Mesothelial cell of epicardium (in vitro differentiated cells): ENCODE measurements around the gene DACH1. TPM values are rescaled to one million over a fixed set of nuclear protein-coding genes. Genes with fewer than 3 reads are reported as not detected.

ENCODE experiments used
- DNase-seq, 2 experiments: peaks; one replicate each; pipeline ENCODE4 v3.0.0; 2021; ENCODE audit warnings: low spot score in 2 of 2; ENCODE audit not compliant: unreplicated experiment in 2 of 2
- H3K27ac Mint-ChIP-seq: 2 replicates; pipeline ENCODE4 v1.8.0; 2021; ENCODE audit warnings: mixed read lengths
- H3K27me3 Mint-ChIP-seq: 2 replicates; pipeline ENCODE4 v1.8.0; 2021; ENCODE audit warnings: low read depth, mixed read lengths
- H3K36me3 Mint-ChIP-seq: 2 replicates; pipeline ENCODE4 v1.8.0; 2021; ENCODE audit warnings: mixed read lengths
- H3K4me1 Mint-ChIP-seq: 2 replicates; pipeline ENCODE4 v1.8.0; 2021; ENCODE audit warnings: mixed read lengths
- H3K4me3 Mint-ChIP-seq: 2 replicates; pipeline ENCODE4 v1.8.0; 2021; ENCODE audit warnings: mild to moderate bottlenecking, moderate library complexity, mixed read lengths
- H3K9me3 Mint-ChIP-seq: 2 replicates; pipeline ENCODE4 v1.8.0; 2021; ENCODE audit warnings: mixed read lengths
- CTCF ChIP-seq: fragments of 200-600 bp; sonication (generic); IDR thresholded peaks from one replicate; pipeline ENCODE4 v1.5.0; 2021; ENCODE audit warnings: antibody characterized with exemption; ENCODE audit not compliant: unreplicated experiment
- total RNA-seq: library from RNA; stranded (reverse); gene quantifications from 3 replicates; pipeline ENCODE4 v1.2.1, GENCODE V29; 2021

DACH1 gene
- total RNA-seq, 1 donor from 2014 or later: 69.0 TPM

DNA sequence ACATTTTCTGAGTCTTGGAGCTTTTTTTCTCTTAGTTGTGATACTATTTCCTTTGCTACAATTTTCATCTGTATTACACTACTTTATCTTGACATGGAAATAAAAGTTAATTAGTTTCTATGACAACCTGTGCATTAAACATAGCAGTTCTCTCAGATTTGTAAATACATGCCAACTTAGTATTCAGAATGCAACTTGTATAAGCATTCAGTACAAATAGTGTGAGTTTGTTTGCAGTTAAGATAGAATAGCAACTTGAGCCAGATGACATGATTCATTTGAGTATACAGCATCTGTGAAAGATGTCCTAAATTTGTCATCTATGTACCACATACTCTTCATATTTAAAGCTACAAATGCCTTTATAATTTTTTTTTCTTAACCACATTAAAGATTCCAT lies 98.1 kb downstream of the DACH1 start:
- H3K4me1 Mint-ChIP-seq: peaks cover 75% of the 10 kb centered on the region
- H3K9me3 Mint-ChIP-seq: peaks cover 10% of the 10 kb centered on the region
- DNase-seq: no peak
- H3K4me3 Mint-ChIP-seq: no peak overlapping the region
- H3K36me3 Mint-ChIP-seq: peaks cover 9% of the 10 kb centered on the region
- TF ChIP-seq CTCF: no peak
- no peaks in the 10 kb centered on the region for H3K27me3 Mint-ChIP-seq
- H3K27ac Mint-ChIP-seq: peak overlapping the region; percentile 43

- Mint-ChIP-seq H3K36me3 (peaks cover 4% of the 10 kb centered on the region), H3K4me3 (no peak overlapping the region), H3K27ac (peak overlapping the region; percentile 37), H3K4me1 (peaks cover 36% of the 10 kb centered on the region), H3K9me3 (peaks cover 3% of the 10 kb centered on the region), H3K27me3 (no peaks in the 10 kb centered on the region)
- no peak for DNase-seq
- TF ChIP-seq CTCF: no peak
Measured at GRCh38 chr13:71759651-71760511, 107.1 kb downstream of the DACH1 start.

DNA sequence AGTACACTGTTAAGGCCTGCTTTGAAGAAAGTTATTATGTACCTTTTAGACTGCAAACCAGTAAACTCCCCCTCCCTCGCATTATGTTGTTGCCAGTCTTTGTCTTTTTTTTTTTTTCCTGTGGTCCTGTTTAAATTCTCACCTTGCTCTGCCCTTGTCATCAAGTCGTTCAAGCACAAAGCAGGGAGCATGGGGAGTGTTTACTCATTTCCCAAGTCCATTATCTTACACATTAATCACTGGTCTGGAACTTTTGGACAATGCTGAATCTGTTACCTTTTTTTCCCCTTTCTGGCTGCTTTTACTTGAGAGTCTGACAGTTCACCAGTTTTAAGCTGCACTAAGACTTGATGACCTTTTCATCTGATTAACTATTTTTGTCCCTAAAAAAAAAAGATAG lies 108.2 kb downstream of the DACH1 start:
- Mint-ChIP-seq H3K36me3 (no peaks in the 10 kb centered on the region), H3K9me3 (no peaks in the 10 kb centered on the region), H3K27ac (peak overlapping the region; percentile 85), H3K27me3 (no peaks in the 10 kb centered on the region), H3K4me3 (no peak overlapping the region), H3K4me1 (peaks cover 44% of the 10 kb centered on the region)
- no peak for DNase-seq
- TF ChIP-seq CTCF: no peak

DNA sequence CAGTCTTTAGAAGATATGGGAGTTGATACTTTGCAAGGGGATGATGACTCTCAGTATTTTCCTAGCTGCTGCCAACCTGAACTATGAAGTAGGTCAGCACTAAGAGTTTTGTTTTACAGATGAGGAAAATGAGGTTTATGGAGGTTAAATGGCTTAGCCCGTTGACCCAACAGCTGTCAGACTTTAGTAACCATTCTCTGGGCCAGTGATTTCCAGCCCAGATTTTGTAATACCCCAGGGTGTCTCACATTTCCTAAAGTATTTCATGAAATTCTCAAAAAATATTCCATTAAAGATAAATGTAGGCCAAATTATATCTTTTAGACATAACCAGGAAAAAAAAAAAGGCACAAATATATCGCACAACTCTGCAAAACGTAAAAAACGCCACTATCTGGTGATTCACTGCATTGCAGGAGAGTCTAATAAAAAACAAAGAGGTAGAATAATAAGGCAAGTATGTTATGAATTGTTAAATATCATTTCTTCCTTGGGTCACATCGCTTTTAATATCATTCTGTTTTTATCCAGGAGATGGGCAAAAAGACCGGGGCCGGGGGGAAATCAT lies 112.5 kb downstream of the DACH1 start:
- Mint-ChIP-seq H3K27ac (peak overlapping the region; percentile 70), H3K36me3 (no peaks in the 10 kb centered on the region), H3K9me3 (no peaks in the 10 kb centered on the region), H3K27me3 (no peaks in the 10 kb centered on the region), H3K4me1 (peaks cover 63% of the 10 kb centered on the region), H3K4me3 (no peak overlapping the region)
- DNase-seq: no peak
- peak; percentile 31 for TF ChIP-seq CTCF

- peaks cover 53% of the 10 kb centered on the region for H3K4me1 Mint-ChIP-seq
Measured at GRCh38 chr13:71752775-71753513, 114.1 kb downstream of the DACH1 start.

More at GRCh38 chr13:71752775-71753513, 114.1 kb downstream of the DACH1 start:
- TF ChIP-seq CTCF: no peak
- Mint-ChIP-seq H3K27ac (peak overlapping the region; percentile 70), H3K9me3 (no peaks in the 10 kb centered on the region), H3K27me3 (no peaks in the 10 kb centered on the region), H3K4me3 (no peak overlapping the region), H3K36me3 (no peaks in the 10 kb centered on the region)
- no peak for DNase-seq
